ENCODE measurements around the gene IFNK.

The IFNK gene

GRCh38 chr9:27538647-27539046 is 14.6 kb downstream of the IFNK start:
- no peak for DNase-seq (ENCODE audit: low read depth, low spot score)

- no peak for DNase-seq (ENCODE audit: low read depth, low spot score)
Measured at GRCh38 chr9:27539479-27540441, 15.7 kb downstream of the IFNK start.

GRCh38 chr9:27540502-27540901 is 16.4 kb downstream of the IFNK start:
- DNase-seq (ENCODE audit: low read depth, low spot score) = no peak

GRCh38 chr9:27541740-27542139 is 17.6 kb downstream of the IFNK start:
- no peak for DNase-seq (ENCODE audit: low read depth, low spot score)

GRCh38 chr9:27542508-27542907 is 18.4 kb downstream of the IFNK start:
- DNase-seq (ENCODE audit: low read depth, low spot score) = no peak

GRCh38 chr9:27545471-27545870 is 21.4 kb downstream of the IFNK start:
- no peak for DNase-seq (ENCODE audit: low read depth, low spot score)

- no peak for DNase-seq (ENCODE audit: low read depth, low spot score)
Measured at GRCh38 chr9:27548055-27548741, 24.1 kb downstream of the IFNK start.

- no peak for DNase-seq (ENCODE audit: low read depth, low spot score)
Measured at GRCh38 chr9:27549196-27549755, 25.2 kb downstream of the IFNK start.

- DNase-seq (ENCODE audit: low read depth, low spot score) = no peak
Measured at GRCh38 chr9:27554712-27555111, 30.6 kb downstream of the IFNK start.

GRCh38 chr9:27556470-27556869 is 32.4 kb downstream of the IFNK start:
- DNase-seq (ENCODE audit: low read depth, low spot score) = no peak

GRCh38 chr9:27558307-27558706 is 34.2 kb downstream of the IFNK start:
- no peak for DNase-seq (ENCODE audit: low read depth, low spot score)

- DNase-seq (ENCODE audit: low read depth, low spot score) = no peak
Measured at GRCh38 chr9:27560457-27560856, 36.4 kb downstream of the IFNK start.

- DNase-seq (ENCODE audit: low read depth, low spot score) = no peak
Measured at GRCh38 chr9:27561685-27562084, 37.6 kb downstream of the IFNK start.

GRCh38 chr9:27563738-27564430 is 39.8 kb downstream of the IFNK start:
- DNase-seq (ENCODE audit: low read depth, low spot score) = no peak

GRCh38 chr9:27564670-27565069 is 40.6 kb downstream of the IFNK start:
- no peak for DNase-seq (ENCODE audit: low read depth, low spot score)

GRCh38 chr9:27565696-27566095 is 41.6 kb downstream of the IFNK start:
- DNase-seq (ENCODE audit: low read depth, low spot score) = no peak

- DNase-seq (ENCODE audit: low read depth, low spot score) = no peak
Measured at GRCh38 chr9:27566118-27566517, 42.0 kb downstream of the IFNK start.

GRCh38 chr9:27569406-27569805 is 45.3 kb downstream of the IFNK start:
- DNase-seq (ENCODE audit: low read depth, low spot score) = no peak

- DNase-seq (ENCODE audit: low read depth, low spot score) = no peak
Measured at GRCh38 chr9:27571011-27571410, 46.9 kb downstream of the IFNK start.

- DNase-seq (ENCODE audit: low read depth, low spot score) = no peak
Measured at GRCh38 chr9:27572061-27572460, 48.0 kb downstream of the IFNK start.

GRCh38 chr9:27572566-27572917 is 48.5 kb downstream of the IFNK start:
- peak; percentile 38 for DNase-seq (ENCODE audit: low read depth, low spot score)
